Esophagus squamous epithelium (tissue), 4 donors: ENCODE data around the gene GMPR2.

Experiments
- CTCF ChIP-seq, 6 experiments: fragments of 450-650 bp in 4 of 6; fragments of 200-600 bp in 2 of 6; sonication (generic) in 2 of 6; IDR thresholded peaks; one replicate each; pipeline ENCODE4 v1.5.1; 2016 to 2019; ENCODE audit warnings: antibody characterized with exemption in 6 of 6, mild to moderate bottlenecking in 4 of 6, moderate library complexity in 4 of 6
- POLR2A ChIP-seq, 4 donors: fragments of 450-650 bp; IDR thresholded peaks; one replicate each; pipeline ENCODE4 v1.6.1; 2017; ENCODE audit warnings: antibody characterized with exemption in 4 of 4, mild to moderate bottlenecking in 4 of 4, moderate library complexity in 3 of 4

GRCh38 chr14:24238527-24239037 is 5.9 kb downstream of the GMPR2 start:
- TF ChIP-seq POLR2A (IDR thresholded peaks at IDR 0.05) (no peak), CTCF (IDR thresholded peaks at IDR 0.05) (no peak)
